ENCODE measurements around the gene GALNT13. TPM values are rescaled to one million over a fixed set of nuclear protein-coding genes. Genes with fewer than 3 reads are reported as not detected.

Gene GALNT13
- total and polyA plus RNA-seq, 12 donors, result 0.54 to 11.8 (median 3.1) TPM; not detected in 1

DNA sequence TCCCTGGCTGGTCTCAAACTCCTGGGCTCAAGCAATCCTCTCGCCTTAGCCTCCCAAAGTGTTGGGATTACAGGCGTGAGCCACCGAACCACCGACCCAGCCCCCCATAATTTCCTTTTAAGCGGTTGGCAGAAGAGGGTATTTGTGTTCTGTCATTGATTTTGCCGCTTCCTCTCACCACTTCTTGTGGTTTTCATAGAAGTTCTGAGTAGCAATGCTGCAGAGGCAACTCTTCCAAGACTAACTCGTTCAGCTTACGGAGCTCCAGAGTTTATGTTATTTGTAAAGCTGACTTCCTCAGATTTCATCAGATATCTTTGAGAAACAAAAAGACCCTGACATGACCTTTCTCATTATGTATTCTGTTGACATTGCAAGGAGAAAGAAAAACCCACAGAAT is 565.4 kb downstream of the GALNT13 start:
- Histone ChIP-seq H3K36me3 (replicated peaks in 1 of 2) (no peaks in the 10 kb centered on the region), H3K4me1 (replicated peaks in 1 of 2) (no peaks in the 10 kb centered on the region), H3K9me3 (replicated peaks in 1 of 3) (no peaks in the 10 kb centered on the region), H3K27me3 (no peaks in the 10 kb centered on the region), H3K4me3 (no peak overlapping the region), H3K27ac (no peak overlapping the region)
- intact Hi-C loops (cut with DNase I), result no loop called here
- no peak for DNase-seq
- 60 to 71% (median 66%) methylated on average over 8 of the region's 8 CpGs for WGBS, 4 donors
- no peak for TF ChIP-seq POLR2A (IDR thresholded peaks at IDR 0.05)
- TF ChIP-seq, protein P1, sequence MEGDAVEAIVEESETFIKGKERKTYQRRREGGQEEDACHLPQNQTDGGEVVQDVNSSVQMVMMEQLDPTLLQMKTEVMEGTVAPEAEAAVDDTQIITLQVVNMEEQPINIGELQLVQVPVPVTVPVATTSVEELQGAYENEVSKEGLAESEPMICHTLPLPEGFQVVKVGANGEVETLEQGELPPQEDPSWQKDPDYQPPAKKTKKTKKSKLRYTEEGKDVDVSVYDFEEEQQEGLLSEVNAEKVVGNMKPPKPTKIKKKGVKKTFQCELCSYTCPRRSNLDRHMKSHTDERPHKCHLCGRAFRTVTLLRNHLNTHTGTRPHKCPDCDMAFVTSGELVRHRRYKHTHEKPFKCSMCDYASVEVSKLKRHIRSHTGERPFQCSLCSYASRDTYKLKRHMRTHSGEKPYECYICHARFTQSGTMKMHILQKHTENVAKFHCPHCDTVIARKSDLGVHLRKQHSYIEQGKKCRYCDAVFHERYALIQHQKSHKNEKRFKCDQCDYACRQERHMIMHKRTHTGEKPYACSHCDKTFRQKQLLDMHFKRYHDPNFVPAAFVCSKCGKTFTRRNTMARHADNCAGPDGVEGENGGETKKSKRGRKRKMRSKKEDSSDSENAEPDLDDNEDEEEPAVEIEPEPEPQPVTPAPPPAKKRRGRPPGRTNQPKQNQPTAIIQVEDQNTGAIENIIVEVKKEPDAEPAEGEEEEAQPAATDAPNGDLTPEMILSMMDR (IDR thresholded peaks at IDR 0.05), result no peak

DNA sequence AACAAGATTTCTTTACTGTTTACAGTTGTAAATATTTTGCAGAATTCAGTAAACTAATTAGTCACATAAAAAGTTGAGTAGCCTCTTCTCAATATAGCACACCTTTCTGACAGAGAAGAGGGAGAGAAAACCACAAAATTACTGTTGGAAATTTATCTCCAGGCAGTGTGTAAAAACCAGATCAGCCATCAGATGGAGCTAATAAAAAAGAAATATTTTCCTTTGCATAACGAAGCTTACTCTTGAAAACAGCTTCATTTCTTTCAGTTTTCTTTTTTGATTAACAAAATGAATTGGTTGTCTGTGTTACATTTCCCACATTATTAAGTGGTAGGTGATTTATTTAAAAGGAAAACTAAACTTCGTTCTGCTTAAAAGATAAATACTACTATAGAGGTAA is 567.4 kb downstream of the GALNT13 start:
- WGBS, 4 donors, result 29 to 34% (median 31%) methylated on average over 2 of the region's 2 CpGs
- Histone ChIP-seq H3K27ac (no peak overlapping the region), H3K9me3 (replicated peaks in 1 of 3) (no peaks in the 10 kb centered on the region), H3K4me3 (no peak overlapping the region), H3K36me3 (replicated peaks in 1 of 2) (no peaks in the 10 kb centered on the region), H3K4me1 (replicated peaks in 1 of 2) (no peaks in the 10 kb centered on the region), H3K27me3 (no peaks in the 10 kb centered on the region)
- intact Hi-C loops (cut with DNase I), result no loop called here
- no peak for DNase-seq
- TF ChIP-seq, protein P1 (IDR thresholded peaks at IDR 0.05), result peak in 1 of 6 experiments; percentile 11
- no peak for TF ChIP-seq POLR2A (IDR thresholded peaks at IDR 0.05)

DNA sequence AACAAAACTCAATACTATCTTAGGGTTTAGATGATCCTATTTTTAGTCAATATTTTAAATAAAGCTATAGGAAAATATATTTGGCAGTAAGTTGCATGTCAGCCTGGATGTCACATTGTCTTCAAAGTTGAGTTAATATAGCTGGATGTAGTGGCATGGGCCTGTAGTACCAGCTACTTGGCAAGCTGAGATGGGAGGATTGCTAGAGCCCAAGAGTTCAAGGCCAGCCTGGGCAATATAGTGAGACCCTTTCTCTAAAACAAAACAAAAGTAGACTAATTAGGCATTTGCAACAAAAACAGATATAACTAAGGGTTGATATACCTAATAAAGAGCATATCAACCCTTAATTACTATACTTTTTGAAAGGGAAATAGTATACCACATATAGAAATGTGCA is 572.2 kb downstream of the GALNT13 start:
- no peaks in the 10 kb centered on the region for H3K4me1 ChIP-seq (replicated peaks in 1 of 2)
- H3K27ac ChIP-seq, result no peak overlapping the region
- H3K4me3 ChIP-seq, result no peak overlapping the region
- no peaks in the 10 kb centered on the region for H3K9me3 ChIP-seq (replicated peaks in 1 of 3)
- TF ChIP-seq POLR2A (IDR thresholded peaks at IDR 0.05), result no peak
- TF ChIP-seq, protein P1 (IDR thresholded peaks at IDR 0.05), result no peak
- intact Hi-C loops (cut with DNase I), result no loop called here
- no peak for DNase-seq
- H3K27me3 ChIP-seq, result no peaks in the 10 kb centered on the region
- H3K36me3 ChIP-seq (replicated peaks in 1 of 2), result no peaks in the 10 kb centered on the region

DNA sequence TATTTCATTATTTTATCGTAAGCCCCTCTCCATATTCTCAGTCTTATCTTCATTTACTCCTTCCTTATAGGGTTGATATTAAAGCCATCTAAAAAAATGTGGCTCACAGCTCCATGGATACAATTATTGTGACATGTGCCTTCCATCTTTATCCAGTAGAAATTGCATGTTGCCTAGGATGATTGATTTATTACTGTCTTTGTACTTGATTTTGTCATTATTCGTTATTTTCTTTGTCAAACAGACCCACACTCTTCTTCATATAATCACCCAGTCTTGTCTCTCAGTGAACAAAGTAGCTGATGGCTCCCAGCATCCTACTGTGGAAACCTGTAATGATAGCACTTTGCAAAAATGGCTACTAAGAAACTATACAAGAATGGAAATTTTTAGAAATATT is 574.6 kb downstream of the GALNT13 start:
- H3K27me3 ChIP-seq, result no peaks in the 10 kb centered on the region
- no peak for DNase-seq
- H3K4me3 ChIP-seq, result no peak overlapping the region
- intact Hi-C loops (cut with DNase I), result no loop called here
- 59 to 90% (median 78%) methylated on average over 2 of the region's 2 CpGs for WGBS, 4 donors
- H3K4me1 ChIP-seq (replicated peaks in 1 of 2), result no peaks in the 10 kb centered on the region
- TF ChIP-seq, protein P1 (IDR thresholded peaks at IDR 0.05), result no peak
- no peak for TF ChIP-seq POLR2A (IDR thresholded peaks at IDR 0.05)
- no peaks in the 10 kb centered on the region for H3K36me3 ChIP-seq (replicated peaks in 1 of 2)
- H3K9me3 ChIP-seq (replicated peaks in 1 of 3), result no peaks in the 10 kb centered on the region
- H3K27ac ChIP-seq, result no peak overlapping the region

Data from adrenal gland (tissue), 12 donors.